SK-N-MC (cell line): Measurements from ENCODE around the gene TPM4.

Experiments used
- EZH2 ChIP-seq: fragments of 200-600 bp; sonication (generic); IDR thresholded peaks from one replicate; pipeline ENCODE4 v1.6.1; 2017; ENCODE audit warnings: antibody characterized with exemption
- FOXP2 ChIP-seq: optimal IDR thresholded peaks from 2 replicates; pipeline ENCODE3; 2011; ENCODE audit warnings: mild to moderate bottlenecking, moderate library complexity; ENCODE audit not compliant: insufficient read depth; ENCODE audit errors: extremely low read length, control extremely low read depth
- POLR2AphosphoS5 ChIP-seq: IDR thresholded peaks from 2 replicates; pipeline ENCODE4 v1.6.1; 2012; ENCODE audit warnings: mild to moderate bottlenecking, low read depth, low read length, borderline replicate concordance

DNA sequence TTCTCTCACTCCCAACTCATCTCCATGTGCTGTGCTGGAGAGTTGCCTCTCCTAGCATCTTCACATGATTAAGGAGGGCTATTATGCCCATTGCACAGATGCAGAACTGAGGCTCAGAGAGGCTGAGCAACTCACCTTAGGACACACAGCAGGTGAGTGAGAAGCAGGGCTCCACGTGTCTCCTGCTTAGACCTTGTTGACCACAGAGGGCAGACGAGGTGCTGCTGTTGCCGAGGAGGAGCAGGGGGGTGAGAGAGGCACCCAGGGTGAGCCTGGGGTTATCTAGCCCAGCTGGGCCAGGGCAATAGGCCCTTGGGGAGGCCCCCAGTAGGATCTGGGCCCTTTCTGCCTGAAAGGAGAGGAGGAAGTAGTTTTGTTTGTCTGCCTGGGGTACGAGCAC lies 64.7 kb downstream of the TPM4 start:
- TF ChIP-seq EZH2 (no peak), POLR2AphosphoS5 (no peak), FOXP2 (no peak)
